GM08714 (cell line): ENCODE results near the gene LRAT.
A peak's percentile ranks its signal among the peaks of the same experiment; 100 is the strongest.
"Not testable (repeated sequence)": the region's sequence is repeated elsewhere in the genome, so short reads cannot be mapped to it uniquely, and the experiment has no call there.

Experiments
- H3K4me3 ChIP-seq: fragments of 200-500 bp; sonication (Bioruptor generic); 2 replicates; pipeline ENCODE4 v1.5.1; 2014; ENCODE audit warnings: mild to moderate bottlenecking, low read length, inconsistent platforms
- ZNF274 ChIP-seq: IDR thresholded peaks from 2 replicates; pipeline ENCODE4 v1.6.1; 2012; ENCODE audit warnings: mild to moderate bottlenecking, low read depth, low read length

Gene LRAT

GRCh38 chr4:154743683-154744340, at the start of gene LRAT:
LRAT (plus strand) TSS chr4:154744000; CDS start chr4:154744327, 327 bp downstream.
- peak within 1 kb of the TSS; percentile 52; the same call in 1 of the 2 replicates for H3K4me3 ChIP-seq
- TF ChIP-seq ZNF274: no peak

GRCh38 chr4:154707877-154708276, 35.9 kb upstream of the LRAT start:
- no peak overlapping the region for H3K4me3 ChIP-seq
- TF ChIP-seq ZNF274: no peak

GRCh38 chr4:154709550-154709949, 34.2 kb upstream of the LRAT start:
- TF ChIP-seq ZNF274: no peak
- H3K4me3 ChIP-seq: no peak overlapping the region

GRCh38 chr4:154711522-154711921, 32.3 kb upstream of the LRAT start:
- no peak for TF ChIP-seq ZNF274

GRCh38 chr4:154714339-154715040, 29.3 kb upstream of the LRAT start:
- no peak for TF ChIP-seq ZNF274
- H3K4me3 ChIP-seq: no peak overlapping the region

More at GRCh38 chr4:154711522-154711921, 32.3 kb upstream of the LRAT start:
- no peak overlapping the region for H3K4me3 ChIP-seq

- no peak for TF ChIP-seq ZNF274
- H3K4me3 ChIP-seq: no peak overlapping the region
Measured at GRCh38 chr4:154719087-154719486, 24.7 kb upstream of the LRAT start.

- no peak for TF ChIP-seq ZNF274
- H3K4me3 ChIP-seq: no peak overlapping the region
Measured at GRCh38 chr4:154720123-154720522, 23.7 kb upstream of the LRAT start.

GRCh38 chr4:154720618-154721267, 23.1 kb upstream of the LRAT start:
- no peak for TF ChIP-seq ZNF274
- H3K4me3 ChIP-seq: no peak overlapping the region

- no peak overlapping the region for H3K4me3 ChIP-seq
- no peak for TF ChIP-seq ZNF274
Measured at GRCh38 chr4:154722262-154722661, 21.5 kb upstream of the LRAT start.

- H3K4me3 ChIP-seq: not testable (repeated sequence)
Measured at GRCh38 chr4:154723601-154724000, 20.2 kb upstream of the LRAT start.

- no peak for TF ChIP-seq ZNF274
Measured at GRCh38 chr4:154727540-154727939, 16.3 kb upstream of the LRAT start.

GRCh38 chr4:154731756-154732155, 12.0 kb upstream of the LRAT start:
- no peak for TF ChIP-seq ZNF274
- H3K4me3 ChIP-seq: no peak overlapping the region

More at GRCh38 chr4:154727540-154727939, 16.3 kb upstream of the LRAT start:
- H3K4me3 ChIP-seq: no peak overlapping the region

GRCh38 chr4:154732669-154733068, 11.1 kb upstream of the LRAT start:
- H3K4me3 ChIP-seq: no peak overlapping the region

GRCh38 chr4:154736770-154737169, 7.0 kb upstream of the LRAT start:
- TF ChIP-seq ZNF274: no peak
- no peak overlapping the region for H3K4me3 ChIP-seq

More at GRCh38 chr4:154732669-154733068, 11.1 kb upstream of the LRAT start:
- TF ChIP-seq ZNF274: no peak

GRCh38 chr4:154738426-154738825, 5.4 kb upstream of the LRAT start:
- no peak overlapping the region for H3K4me3 ChIP-seq
- TF ChIP-seq ZNF274: no peak

- no peak for TF ChIP-seq ZNF274
- no peak overlapping the region for H3K4me3 ChIP-seq
Measured at GRCh38 chr4:154739111-154739510, 4.7 kb upstream of the LRAT start.
